H54 (cell line): Measurements from ENCODE around the gene PAAF1.

Source experiments
- DNase-seq: peaks from one replicate; pipeline ENCODE4 v3.0.0; 2011; ENCODE audit warnings: low spot score, mixed read lengths; ENCODE audit not compliant: insufficient read length
- FAIRE-seq: peaks from 3 replicates; lab custom pipeline; 2011; peaks lifted over from hg19 to GRCh38; lab: Jason Lieb, UNC
- POLR2A ChIP-seq: IDR thresholded peaks from 2 replicates; pipeline ENCODE4 v1.6.1; 2011; ENCODE audit warnings: low read depth, mild to moderate bottlenecking, low read length

PAAF1 gene

DNA sequence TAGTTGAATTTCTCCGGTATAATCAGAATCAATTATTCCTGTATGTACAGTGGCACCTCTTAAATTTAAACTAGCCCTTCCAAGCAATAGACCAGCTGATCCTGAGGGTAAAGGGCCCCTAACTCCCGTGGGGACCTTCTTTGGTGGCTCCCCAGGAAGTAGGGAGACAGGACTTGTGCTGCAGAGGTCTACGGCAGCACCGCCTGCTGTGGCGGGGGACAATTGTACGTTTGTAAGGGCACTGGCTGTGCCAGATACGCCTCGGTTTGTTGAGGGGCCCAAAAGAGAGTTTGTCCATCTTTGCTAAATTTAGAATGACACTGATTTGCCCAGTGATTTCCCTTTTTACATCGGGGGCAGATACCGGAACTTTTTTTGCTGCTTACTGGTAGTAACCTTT is 68.1 kb downstream of the PAAF1 start:
- DNase-seq (no peak), FAIRE-seq (no peak)
- TF ChIP-seq POLR2A: no peak

DNA sequence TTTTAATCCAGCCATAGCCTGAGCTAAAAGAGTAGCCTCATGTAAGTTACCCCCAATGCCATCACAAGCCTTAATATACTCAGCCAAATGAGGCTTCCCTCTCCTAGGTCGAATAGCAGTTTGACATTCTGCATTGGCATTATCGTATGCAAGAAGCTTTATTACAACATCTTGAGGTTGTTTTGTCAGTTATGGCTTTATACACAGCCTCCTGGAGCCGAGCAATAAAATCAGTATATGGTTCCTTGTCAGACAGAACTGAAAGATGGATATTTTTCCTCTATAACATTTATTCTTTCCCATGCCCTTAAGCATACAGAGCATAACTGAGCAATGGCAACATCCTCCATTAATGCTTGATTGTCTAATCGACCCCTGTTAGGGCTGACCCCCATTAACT is 68.6 kb downstream of the PAAF1 start:
- FAIRE-seq: no peak
- no peak for DNase-seq
- TF ChIP-seq POLR2A: no peak

DNA sequence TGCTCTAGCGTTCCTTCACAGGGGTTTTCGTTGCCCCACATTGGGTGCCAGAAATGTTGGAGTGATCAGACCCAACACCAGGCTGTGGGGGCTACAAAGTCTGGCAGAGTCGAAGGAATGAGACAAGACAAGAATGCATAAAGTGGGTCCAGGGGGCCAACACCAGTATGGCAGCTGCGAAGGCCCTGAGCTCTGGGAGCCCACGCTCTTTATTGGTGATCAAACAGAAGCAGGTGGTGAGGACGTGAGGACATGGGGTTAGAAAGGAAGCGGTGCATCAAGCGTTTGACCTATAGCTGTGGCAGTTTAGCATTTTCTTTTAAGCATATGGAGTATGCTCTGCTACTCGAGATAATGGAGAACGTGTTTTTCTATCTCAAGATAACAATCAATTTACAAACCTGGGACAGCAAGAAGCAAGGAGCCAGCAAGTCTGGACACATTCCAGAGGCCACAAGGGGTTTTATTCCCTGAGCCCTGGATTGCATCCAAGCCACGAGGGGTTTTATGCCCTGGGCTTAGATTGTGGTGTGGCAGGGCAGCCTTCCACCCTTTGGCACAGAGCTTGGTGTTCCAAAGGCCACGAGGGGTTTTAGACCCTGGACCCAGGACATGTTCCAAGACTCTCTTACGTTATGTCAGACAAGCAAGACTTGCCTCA is 70.1 kb downstream of the PAAF1 start:
- FAIRE-seq (no peak), DNase-seq (no peak)
- TF ChIP-seq POLR2A: no peak

DNA sequence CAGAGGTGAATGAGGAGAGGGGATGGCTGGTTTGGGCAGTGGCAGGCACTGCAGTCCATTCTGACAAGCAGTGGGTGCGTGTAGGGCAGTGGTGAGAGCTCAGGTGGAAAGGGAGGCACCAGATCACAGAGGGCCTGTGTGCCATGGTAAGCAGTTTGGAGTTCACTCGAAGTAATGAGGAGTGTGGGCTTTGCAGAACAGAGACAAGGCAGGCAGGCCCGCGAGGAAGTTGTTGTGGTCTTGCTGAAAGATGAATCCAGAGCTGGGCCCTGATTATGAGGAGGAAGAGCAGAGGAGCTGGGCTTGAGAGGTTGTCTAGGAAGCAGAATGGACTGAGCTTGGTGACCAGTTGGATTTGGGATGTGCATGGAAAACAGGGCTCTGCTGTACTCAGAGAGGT is 72.4 kb downstream of the PAAF1 start:
- FAIRE-seq (no peak), DNase-seq (no peak)
- TF ChIP-seq POLR2A: no peak

DNA sequence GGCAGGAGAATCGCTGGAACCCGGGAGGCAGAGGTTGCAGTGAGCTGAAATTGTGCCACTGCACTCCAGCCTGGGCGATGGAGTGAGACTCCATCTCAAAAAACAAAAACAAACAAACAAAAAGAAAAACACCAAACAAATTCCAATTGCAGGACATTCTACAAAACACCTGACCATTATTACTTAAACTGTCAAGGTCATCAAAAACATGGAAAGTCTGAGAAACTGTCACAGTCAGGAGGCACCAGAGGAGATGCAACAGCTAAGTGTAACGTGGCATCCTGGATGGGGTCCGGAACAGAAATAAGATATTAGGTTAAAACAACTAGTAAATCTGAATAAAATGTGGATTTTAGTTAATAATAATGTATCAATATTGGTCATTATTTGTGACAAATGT is 73.1 kb downstream of the PAAF1 start:
- no peak for DNase-seq
- TF ChIP-seq POLR2A: no peak
- FAIRE-seq: no peak

DNA sequence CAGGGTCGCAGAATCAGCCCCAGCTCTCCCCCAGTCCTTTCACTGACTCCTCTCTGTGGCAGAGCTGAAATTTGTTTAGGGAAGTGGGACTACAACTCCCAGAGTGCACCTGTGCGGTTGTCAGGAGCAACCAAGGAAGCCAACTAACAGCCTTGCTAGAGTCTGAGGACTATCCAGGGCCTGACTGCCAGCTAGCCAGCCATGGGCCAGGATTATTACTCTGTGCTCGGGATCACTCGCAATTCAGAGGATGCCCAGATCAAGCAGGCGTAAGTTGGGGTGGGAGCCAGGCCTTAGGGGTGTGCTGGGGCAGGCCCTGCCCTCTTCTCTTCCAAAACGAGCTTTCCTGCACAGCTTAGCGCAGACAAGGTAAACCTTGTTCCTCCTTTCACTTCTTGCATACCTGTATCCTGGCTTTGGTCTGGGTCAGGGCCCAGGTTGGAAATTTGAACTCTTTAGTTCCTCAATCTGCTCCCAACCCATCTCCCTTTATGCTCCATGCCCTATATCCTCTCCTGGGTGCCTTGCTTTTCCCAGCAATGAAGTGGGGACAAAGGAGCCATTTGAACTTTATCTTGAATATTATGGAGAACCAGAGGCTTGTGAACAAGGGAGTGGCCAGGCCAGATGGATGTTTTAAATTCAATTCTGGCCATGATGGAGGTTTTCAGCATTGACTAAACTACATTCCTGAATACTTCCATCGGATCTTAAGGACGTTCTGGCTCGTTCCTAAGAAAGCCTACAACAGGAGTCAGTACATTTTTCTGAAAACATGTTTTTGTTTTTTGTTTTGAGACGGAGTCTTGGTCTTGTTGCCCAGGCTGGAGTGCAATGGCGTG is 74.3 kb downstream of the PAAF1 start, which contains the start of gene DNAJB13:
DNAJB13 (plus strand) TSS at position 158 of the 842 bp plus-strand sequence; CDS start at position 202, 44 bp downstream.
- DNase-seq (peak; percentile 90), FAIRE-seq (no peak)
- no peak for TF ChIP-seq POLR2A

DNA sequence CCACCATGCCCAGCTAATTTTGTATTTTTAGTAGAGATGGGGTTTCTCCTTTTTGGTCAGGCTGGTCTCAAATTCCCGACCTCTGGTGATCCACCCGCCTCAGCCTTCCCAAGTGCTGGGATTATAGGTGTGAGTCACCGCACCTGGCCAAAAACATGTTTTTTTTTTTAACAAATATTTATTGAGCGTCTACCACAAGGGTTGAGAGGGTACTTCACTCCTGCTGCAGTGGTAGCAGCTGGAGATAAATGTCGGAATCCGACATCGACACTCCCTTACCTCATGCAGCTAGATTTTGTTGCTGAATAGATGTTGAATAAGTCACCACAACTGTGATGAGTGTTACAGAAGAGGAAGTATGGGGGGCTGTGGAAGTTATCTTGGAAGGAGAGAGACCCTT is 75.0 kb downstream of the PAAF1 start:
- DNase-seq (no peak), FAIRE-seq (no peak)

DNA sequence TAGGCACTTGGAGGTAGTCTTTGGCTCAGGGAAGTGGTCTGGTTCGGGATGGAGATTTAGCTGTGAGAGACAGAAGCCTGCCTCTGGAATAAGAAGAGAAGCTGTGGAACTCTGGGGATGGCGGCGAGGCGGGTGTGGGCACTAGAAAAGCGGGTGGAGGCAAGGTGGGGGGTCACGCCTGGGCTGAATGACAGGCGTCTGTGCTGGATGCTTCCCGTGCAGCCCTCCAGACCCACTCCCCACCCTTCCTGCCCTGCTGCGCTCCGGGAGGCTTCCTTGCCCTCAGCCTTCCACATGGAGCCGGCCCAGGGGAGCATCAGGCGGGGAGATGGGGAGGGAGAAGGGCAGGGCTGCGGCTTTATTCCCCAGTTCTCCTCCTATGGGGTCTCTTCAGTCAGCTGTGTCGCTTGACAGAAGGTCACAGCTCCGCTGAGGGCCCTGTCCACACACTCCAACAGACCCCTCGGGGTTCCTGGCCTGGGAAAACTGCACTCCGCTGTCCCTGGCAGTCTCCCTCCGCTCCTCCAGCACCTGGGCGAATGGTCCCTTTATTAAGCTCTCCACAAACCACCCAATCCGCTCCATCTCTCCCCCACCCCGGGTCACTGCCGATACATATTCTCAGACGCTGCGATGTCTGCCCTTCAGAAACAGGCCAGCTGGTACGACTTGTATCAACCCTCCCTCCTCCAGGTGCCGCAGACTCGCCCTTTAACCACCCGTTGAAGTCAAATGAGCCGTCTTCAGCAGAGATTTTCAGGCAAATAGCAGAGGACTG is 80.3 kb downstream of the PAAF1 start:
- FAIRE-seq: no peak

More for the DNA sequence above, 75.0 kb downstream of the PAAF1 start:
- TF ChIP-seq POLR2A: no peak

DNA sequence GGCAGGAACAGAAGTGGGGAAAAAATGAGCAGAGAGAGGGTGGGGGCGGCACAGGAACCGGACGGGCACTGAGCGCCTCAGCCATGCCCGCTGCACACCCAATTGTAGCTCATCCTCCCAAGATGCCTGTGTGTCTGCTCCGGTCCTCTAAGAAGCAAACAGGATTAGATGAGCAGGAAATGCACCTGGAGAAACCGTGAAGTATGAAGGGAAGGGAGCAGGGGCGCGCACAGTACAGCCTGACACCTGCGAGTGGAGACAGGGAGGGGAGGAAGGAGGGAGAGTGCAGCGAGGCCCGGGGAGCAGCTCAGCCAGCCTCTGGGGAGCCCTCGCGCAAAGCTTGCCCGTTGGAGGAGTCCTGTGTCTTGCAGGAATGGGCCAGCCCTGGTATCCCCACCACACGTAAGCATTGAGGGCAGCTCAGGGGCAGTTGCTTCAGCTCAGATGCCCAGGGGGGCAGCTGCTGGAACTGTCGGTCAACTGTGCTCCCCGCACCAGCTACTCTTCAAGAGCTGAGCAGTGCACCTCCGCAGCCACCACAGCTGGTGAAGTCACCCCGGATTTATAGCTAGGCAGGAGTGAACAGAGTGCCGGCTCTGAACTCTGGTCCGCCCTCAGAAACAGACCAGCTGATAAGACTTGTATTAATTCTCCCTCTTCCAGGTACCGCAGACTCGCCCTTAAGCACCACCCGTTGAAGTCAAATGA is 81.0 kb downstream of the PAAF1 start:
- FAIRE-seq (no peak), DNase-seq (no peak)
- TF ChIP-seq POLR2A: no peak

More for the DNA sequence above, 80.3 kb downstream of the PAAF1 start:
- TF ChIP-seq POLR2A: no peak
- DNase-seq: no peak

DNA sequence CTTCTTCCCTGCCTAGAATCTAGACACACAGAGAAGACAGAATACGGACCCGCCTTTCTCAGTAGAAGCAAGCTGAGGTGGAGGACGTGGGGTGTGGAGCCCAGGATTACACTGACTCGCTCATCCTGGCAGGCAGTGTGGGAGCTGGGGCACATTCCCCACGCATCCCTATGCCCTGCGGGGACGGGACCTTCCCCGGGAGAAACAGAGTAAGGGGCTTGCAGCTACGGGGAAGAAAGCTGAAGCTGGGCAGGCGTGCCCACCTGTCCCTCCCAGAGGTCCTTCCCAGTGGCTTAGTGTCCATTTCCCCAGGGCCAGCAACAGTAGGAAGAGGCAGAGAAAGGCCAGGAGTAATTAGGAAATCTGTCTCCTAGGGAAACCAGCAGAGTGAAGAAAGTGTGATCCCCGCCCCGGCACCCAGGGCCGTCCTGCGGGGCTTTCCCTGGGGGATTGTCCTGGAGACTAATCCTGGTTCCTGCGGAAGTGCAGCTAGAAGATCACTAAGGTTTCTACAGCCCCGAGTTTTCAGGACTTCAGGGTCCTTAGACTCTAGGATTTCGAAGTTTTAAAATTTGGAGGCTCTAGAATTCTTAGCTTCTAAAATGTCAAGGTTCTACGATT is 81.8 kb downstream of the PAAF1 start:
- FAIRE-seq (no peak), DNase-seq (no peak)
- no peak for TF ChIP-seq POLR2A

DNA sequence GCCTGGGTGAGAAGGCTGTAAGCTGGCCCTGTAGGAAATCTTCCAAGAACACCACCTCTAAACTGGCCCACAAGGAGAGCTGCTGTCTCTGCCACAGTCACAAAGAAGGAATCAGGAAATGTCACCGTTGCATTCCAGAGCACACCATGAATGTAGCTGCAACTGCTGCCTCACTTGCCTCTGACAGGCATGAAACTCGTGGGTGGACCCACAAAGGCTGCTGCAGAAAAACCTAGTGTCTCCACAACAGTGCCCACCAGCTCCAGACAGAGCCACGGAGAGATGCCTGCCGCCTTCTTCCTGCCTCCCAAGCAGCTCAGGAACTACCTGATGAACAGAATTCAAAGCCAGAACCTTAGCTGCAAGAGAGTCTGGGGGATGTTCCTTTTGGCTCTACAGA is 84.5 kb downstream of the PAAF1 start:
- no peak for DNase-seq
- TF ChIP-seq POLR2A: no peak
- FAIRE-seq: no peak

DNA sequence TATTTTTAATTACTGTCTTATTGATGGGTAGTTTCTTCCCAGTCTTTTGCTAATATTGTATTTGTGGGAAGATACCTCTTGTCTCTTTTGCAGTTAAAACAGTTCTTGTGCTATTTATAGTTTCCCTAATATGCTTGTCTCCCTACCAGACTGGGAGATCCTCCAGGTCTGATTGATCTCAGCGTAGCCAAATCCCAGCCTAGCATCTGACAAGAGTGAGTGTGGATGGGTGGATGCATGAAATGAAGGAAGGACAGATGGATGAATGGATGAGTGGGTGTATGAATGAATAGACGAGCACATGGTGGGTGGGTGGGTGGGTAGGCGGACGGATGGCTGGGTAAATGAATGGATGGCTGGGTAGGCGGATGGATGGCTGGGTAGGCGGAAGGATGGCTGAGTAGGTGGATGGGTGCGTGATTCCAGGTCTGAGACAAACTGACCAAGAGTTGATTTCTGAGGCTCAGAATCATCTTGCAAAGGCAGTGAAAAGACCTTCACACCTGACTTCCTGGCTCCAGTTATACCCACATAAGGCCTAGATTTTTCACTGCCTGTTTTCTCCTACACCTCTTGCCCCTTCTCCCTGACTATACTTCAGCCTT is 85.4 kb downstream of the PAAF1 start:
- no peak for FAIRE-seq

More for the DNA sequence above, 85.4 kb downstream of the PAAF1 start:
- DNase-seq: no peak
- TF ChIP-seq POLR2A: no peak
